ENCODE measurements around the gene ZNF236.

ZNF236 gene

DNA sequence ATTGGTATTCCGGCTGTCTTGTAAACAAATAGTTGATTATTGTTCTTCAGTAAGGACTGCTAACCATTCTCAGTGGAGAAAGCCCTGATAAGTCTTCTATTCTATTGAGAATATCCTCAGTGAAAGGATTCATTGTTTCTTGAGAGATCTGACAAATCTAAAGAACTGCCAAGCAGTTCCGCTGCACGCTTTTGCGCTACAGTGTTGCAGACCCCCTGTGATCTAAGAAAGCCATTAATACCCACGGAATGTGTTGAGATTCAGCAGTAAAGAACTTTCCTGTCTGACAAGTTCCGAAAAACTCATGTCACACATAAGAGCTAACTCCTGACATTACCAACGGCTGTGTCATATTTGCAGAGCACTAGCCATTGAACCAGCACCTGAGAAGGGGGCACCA, 63.8 kb downstream of the ZNF236 start:
- no peak overlapping the region for H3K14ac ChIP-seq (ENCODE audit: low read length)
- no peak overlapping the region for H3K27ac ChIP-seq (ENCODE audit: low read depth, low read length)
- H2BK5ac ChIP-seq (ENCODE audit: low read depth, low read length, poor library complexity) = no peak overlapping the region
- no CpG with 5 or more reads among the region's 7 CpGs for WGBS (ENCODE audit: extremely low coverage, insufficient coverage, insufficient read length)
- H4K8ac ChIP-seq (ENCODE audit: low read depth, low read length) = no peak overlapping the region
- no peaks in the 10 kb centered on the region for H3K27me3 ChIP-seq (ENCODE audit: insufficient read depth, low read length)
- peaks cover 14 to 33% of the 10 kb centered on the region in 2 experiments for H3K36me3 ChIP-seq (ENCODE audit: control insufficient read depth in 1 of 2, insufficient read depth in 2 of 2, low read length in 2 of 2)
- no peak overlapping the region for H3K4me2 ChIP-seq (ENCODE audit: low read length)
- H2BK120ac ChIP-seq (ENCODE audit: insufficient read depth, low read length, poor library complexity) = no peak overlapping the region
- no peak overlapping the region for H2AFZ ChIP-seq (ENCODE audit: insufficient read depth, low read length, poor library complexity)
- no peak overlapping the region for H4K91ac ChIP-seq (ENCODE audit: low read depth, low read length)
- no peak overlapping the region for H3K9ac ChIP-seq (ENCODE audit: low read length)
- no peaks in the 10 kb centered on the region for H3K79me1 ChIP-seq (ENCODE audit: low read length)
- no peak overlapping the region for H2AK5ac ChIP-seq (ENCODE audit: low read length)
- H3K4ac ChIP-seq (ENCODE audit: low read depth, low read length) = no peak overlapping the region
- no peak overlapping the region for H3K4me3 ChIP-seq (ENCODE audit: low read depth, low read length)
- no peaks in the 10 kb centered on the region for H3K79me2 ChIP-seq (ENCODE audit: control insufficient read depth, insufficient read depth, low read length, poor library complexity)
- H3K4me1 ChIP-seq (ENCODE audit: control insufficient read depth in 1 of 2, insufficient read depth in 2 of 2, low read length in 2 of 2) = no peaks in the 10 kb centered on the region
- H2BK12ac ChIP-seq (ENCODE audit: low read length) = no peak overlapping the region
- no peaks in the 10 kb centered on the region for H3K9me3 ChIP-seq (ENCODE audit: insufficient read depth, low read depth, low read length)
- H4K12ac ChIP-seq (ENCODE audit: low read depth, low read length) = no peak overlapping the region
- peak in 1 of 2 donors; percentile 28 for DNase-seq
- no peak overlapping the region for H3K23ac ChIP-seq (ENCODE audit: low read length)
- no peak overlapping the region for H3K18ac ChIP-seq (ENCODE audit: low read length)

DNA sequence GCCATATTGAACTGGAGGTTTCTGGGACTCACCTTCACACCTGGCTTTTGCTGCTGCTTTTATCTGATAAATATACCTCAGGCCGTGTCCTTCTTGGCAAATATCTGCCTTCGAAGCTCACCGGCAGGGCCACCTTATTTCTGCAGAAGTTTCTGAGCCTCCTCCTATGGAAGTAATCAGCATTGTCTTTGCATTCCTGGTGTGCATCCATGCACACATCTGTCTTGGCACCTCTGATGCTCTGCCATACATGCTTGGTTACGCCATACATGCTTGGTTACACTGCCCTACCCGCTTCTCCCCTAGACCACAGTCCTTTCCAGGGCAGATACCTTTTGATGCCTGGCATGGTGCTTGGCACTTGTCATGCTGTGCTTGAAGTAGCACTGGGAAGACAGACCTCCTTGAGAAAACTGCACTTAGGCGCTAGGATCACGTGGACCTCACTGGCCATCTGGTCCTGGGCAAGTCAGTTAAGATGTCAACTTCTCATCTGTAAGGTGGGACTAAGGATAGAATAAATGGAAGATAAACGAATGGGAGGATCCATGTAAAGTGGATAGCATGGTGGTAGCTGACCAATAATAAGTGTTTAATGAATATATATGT, 66.8 kb downstream of the ZNF236 start:
- Histone ChIP-seq H3K18ac (ENCODE audit: low read length) (no peak overlapping the region), H3K9ac (ENCODE audit: low read length) (no peak overlapping the region), H2BK5ac (ENCODE audit: low read depth, low read length, poor library complexity) (no peak overlapping the region), H3K79me1 (ENCODE audit: low read length) (no peaks in the 10 kb centered on the region), H4K12ac (ENCODE audit: low read depth, low read length) (no peak overlapping the region), H2AK5ac (ENCODE audit: low read length) (no peak overlapping the region), H3K4me1 (ENCODE audit: control insufficient read depth in 1 of 2, insufficient read depth in 2 of 2, low read length in 2 of 2) (no peaks in the 10 kb centered on the region), H3K36me3 (ENCODE audit: control insufficient read depth in 1 of 2, insufficient read depth in 2 of 2, low read length in 2 of 2) (peaks cover 4 to 21% of the 10 kb centered on the region in 2 experiments), H3K79me2 (ENCODE audit: control insufficient read depth, insufficient read depth, low read length, poor library complexity) (no peaks in the 10 kb centered on the region), H2AFZ (ENCODE audit: insufficient read depth, low read length, poor library complexity) (no peak overlapping the region), H3K27ac (ENCODE audit: low read depth, low read length) (no peak overlapping the region), H3K4me2 (ENCODE audit: low read length) (no peak overlapping the region), H4K91ac (ENCODE audit: low read depth, low read length) (no peak overlapping the region), H3K27me3 (ENCODE audit: insufficient read depth, low read length) (no peaks in the 10 kb centered on the region), H2BK120ac (ENCODE audit: insufficient read depth, low read length, poor library complexity) (no peak overlapping the region), H3K4me3 (ENCODE audit: low read depth, low read length) (no peak overlapping the region), H3K4ac (ENCODE audit: low read depth, low read length) (no peak overlapping the region), H3K14ac (ENCODE audit: low read length) (no peak overlapping the region), H2BK12ac (ENCODE audit: low read length) (no peak overlapping the region), H3K9me3 (ENCODE audit: insufficient read depth, low read depth, low read length) (no peaks in the 10 kb centered on the region), H4K8ac (ENCODE audit: low read depth, low read length) (no peak overlapping the region), H3K23ac (ENCODE audit: low read length) (peak overlapping the region; percentile 2)
- DNase-seq = no peak
- WGBS (ENCODE audit: extremely low coverage, insufficient coverage, insufficient read length) = no CpG with 5 or more reads among the region's 8 CpGs

DNA sequence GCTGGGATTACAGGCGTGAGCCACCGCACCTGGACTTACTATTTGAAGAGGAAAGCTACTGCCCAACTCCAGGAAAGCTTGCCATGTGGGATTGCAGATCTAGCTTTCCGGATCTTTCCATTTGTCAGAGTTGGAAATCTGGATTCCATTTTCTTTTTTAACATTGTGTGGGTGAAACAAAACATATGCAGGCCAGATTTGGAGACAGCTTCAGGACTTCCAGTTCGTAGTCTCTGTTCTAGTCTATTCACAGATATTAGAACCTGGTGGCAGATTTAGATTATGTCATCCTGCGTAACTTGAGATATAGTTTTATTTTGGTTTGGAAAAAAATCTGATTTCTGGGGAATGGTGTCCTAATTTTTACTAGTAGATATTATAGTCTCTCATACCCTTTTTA, 70.5 kb downstream of the ZNF236 start:
- peaks cover 32 to 39% of the 10 kb centered on the region in 2 experiments for H3K36me3 ChIP-seq (ENCODE audit: control insufficient read depth in 1 of 2, insufficient read depth in 2 of 2, low read length in 2 of 2)
- no peak overlapping the region for H3K9ac ChIP-seq (ENCODE audit: low read length)
- H2AFZ ChIP-seq (ENCODE audit: insufficient read depth, low read length, poor library complexity) = no peak overlapping the region
- H4K12ac ChIP-seq (ENCODE audit: low read depth, low read length) = no peak overlapping the region
- H3K4me2 ChIP-seq (ENCODE audit: low read length) = no peak overlapping the region
- H3K4ac ChIP-seq (ENCODE audit: low read depth, low read length) = no peak overlapping the region
- no peak overlapping the region for H3K27ac ChIP-seq (ENCODE audit: low read depth, low read length)
- no peak for DNase-seq
- H3K23ac ChIP-seq (ENCODE audit: low read length) = no peak overlapping the region
- no peaks in the 10 kb centered on the region for H3K79me2 ChIP-seq (ENCODE audit: control insufficient read depth, insufficient read depth, low read length, poor library complexity)
- no peak overlapping the region for H3K14ac ChIP-seq (ENCODE audit: low read length)
- no peaks in the 10 kb centered on the region for H3K27me3 ChIP-seq (ENCODE audit: insufficient read depth, low read length)
- H3K4me1 ChIP-seq (ENCODE audit: control insufficient read depth in 1 of 2, insufficient read depth in 2 of 2, low read length in 2 of 2) = no peaks in the 10 kb centered on the region
- no peaks in the 10 kb centered on the region for H3K79me1 ChIP-seq (ENCODE audit: low read length)
- H4K91ac ChIP-seq (ENCODE audit: low read depth, low read length) = no peak overlapping the region
- H3K4me3 ChIP-seq (ENCODE audit: low read depth, low read length) = no peak overlapping the region
- no peak overlapping the region for H4K8ac ChIP-seq (ENCODE audit: low read depth, low read length)
- H3K9me3 ChIP-seq (ENCODE audit: insufficient read depth, low read depth, low read length) = peaks cover 23% of the 10 kb centered on the region
- WGBS (ENCODE audit: extremely low coverage, insufficient coverage, insufficient read length) = no CpG with 5 or more reads among the region's 5 CpGs
- H2BK5ac ChIP-seq (ENCODE audit: low read depth, low read length, poor library complexity) = no peak overlapping the region
- no peak overlapping the region for H2AK5ac ChIP-seq (ENCODE audit: low read length)
- no peak overlapping the region for H2BK12ac ChIP-seq (ENCODE audit: low read length)
- no peak overlapping the region for H3K18ac ChIP-seq (ENCODE audit: low read length)
- no peak overlapping the region for H2BK120ac ChIP-seq (ENCODE audit: insufficient read depth, low read length, poor library complexity)

DNA sequence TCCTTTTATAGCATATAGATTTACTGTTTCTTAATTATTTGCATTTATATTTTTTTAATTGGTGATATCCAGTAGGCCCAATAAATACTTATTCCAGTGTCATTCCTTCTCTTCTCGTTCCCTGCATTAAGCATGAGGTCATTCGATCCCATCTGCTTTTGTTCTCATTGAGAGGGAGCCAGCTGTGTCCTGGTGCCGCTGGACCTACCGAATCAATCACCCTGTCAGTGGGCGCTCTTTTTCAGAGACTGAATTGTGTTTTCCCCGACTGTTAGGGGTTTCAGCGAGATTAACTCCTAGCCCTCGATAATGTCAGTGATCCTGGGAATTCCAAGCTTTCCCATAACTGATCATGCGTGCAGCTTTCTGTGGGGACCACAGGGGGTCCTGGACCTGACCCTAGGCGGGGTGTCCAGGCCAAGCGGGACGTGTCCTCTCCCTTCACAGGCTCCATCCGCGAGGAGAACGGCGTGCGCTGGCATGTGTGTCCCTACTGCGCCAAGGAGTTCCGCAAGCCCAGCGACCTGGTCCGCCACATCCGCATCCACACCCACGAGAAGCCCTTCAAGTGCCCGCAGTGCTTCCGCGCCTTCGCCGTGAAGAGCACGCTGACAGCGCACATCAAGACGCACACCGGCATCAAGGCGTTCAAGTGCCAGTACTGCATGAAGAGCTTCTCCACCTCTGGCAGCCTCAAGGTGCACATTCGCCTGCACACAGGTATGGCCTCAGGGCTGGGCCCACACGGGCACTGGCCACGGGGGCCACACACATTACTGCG, 72.4 kb downstream of the ZNF236 start:
- Histone ChIP-seq H2AFZ (ENCODE audit: insufficient read depth, low read length, poor library complexity) (no peak overlapping the region), H2BK120ac (ENCODE audit: insufficient read depth, low read length, poor library complexity) (no peak overlapping the region), H2AK5ac (ENCODE audit: low read length) (no peak overlapping the region), H3K79me1 (ENCODE audit: low read length) (no peaks in the 10 kb centered on the region), H2BK5ac (ENCODE audit: low read depth, low read length, poor library complexity) (no peak overlapping the region), H3K27me3 (ENCODE audit: insufficient read depth, low read length) (no peaks in the 10 kb centered on the region), H3K18ac (ENCODE audit: low read length) (no peak overlapping the region), H3K36me3 (ENCODE audit: control insufficient read depth in 1 of 2, insufficient read depth in 2 of 2, low read length in 2 of 2) (peaks cover 28 to 30% of the 10 kb centered on the region in 2 experiments), H3K4ac (ENCODE audit: low read depth, low read length) (no peak overlapping the region), H3K27ac (ENCODE audit: low read depth, low read length) (no peak overlapping the region), H3K23ac (ENCODE audit: low read length) (no peak overlapping the region), H4K8ac (ENCODE audit: low read depth, low read length) (no peak overlapping the region), H3K14ac (ENCODE audit: low read length) (no peak overlapping the region), H4K12ac (ENCODE audit: low read depth, low read length) (no peak overlapping the region), H3K4me2 (ENCODE audit: low read length) (no peak overlapping the region), H3K4me1 (ENCODE audit: control insufficient read depth in 1 of 2, insufficient read depth in 2 of 2, low read length in 2 of 2) (no peaks in the 10 kb centered on the region), H2BK12ac (ENCODE audit: low read length) (no peak overlapping the region), H3K4me3 (ENCODE audit: low read depth, low read length) (peak overlapping the region; percentile 41), H4K91ac (ENCODE audit: low read depth, low read length) (no peak overlapping the region), H3K79me2 (ENCODE audit: control insufficient read depth, insufficient read depth, low read length, poor library complexity) (no peaks in the 10 kb centered on the region), H3K9me3 (ENCODE audit: insufficient read depth, low read depth, low read length) (peaks cover 23% of the 10 kb centered on the region), H3K9ac (ENCODE audit: low read length) (no peak overlapping the region)
- DNase-seq = no peak
- no CpG with 5 or more reads among the region's 37 CpGs for WGBS (ENCODE audit: extremely low coverage, insufficient coverage, insufficient read length)
